Measurements from ENCODE around the gene PTPRD. TPM values are rescaled to one million over a fixed set of nuclear protein-coding genes. Genes with fewer than 3 reads are reported as not detected.

PTPRD gene
- total and polyA plus RNA-seq, 2 of the 4 experiments (the other 2 are of a cell fraction), result 0.07 to 0.18 TPM

DNA sequence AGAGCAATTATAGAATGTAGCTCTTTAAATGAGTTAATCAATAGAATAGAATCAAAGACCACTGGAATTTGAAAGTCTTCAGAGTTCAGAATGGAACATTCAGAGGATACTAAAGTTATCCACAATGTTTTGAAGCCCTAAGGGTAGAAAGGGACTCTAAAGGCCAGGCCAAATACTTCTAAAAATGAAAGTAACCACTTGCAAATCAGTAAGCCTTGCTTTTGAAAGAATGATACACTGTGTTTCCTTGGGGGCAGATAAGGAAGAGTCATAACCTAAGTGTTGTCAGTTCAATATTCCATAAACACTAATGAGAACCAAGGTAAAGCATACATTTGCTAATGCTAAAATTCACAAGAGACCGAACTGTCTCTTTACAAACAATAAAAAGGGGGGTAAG lies 813.5 kb downstream of the PTPRD start:
- Histone ChIP-seq H3K27me3 (ENCODE audit: control insufficient read depth, insufficient read depth, low read length) (no peaks in the 10 kb centered on the region), H3K4me2 (ENCODE audit: low read depth, low read length) (no peak overlapping the region), H2BK5ac (ENCODE audit: low read depth, low read length, poor library complexity, severe bottlenecking) (no peak overlapping the region), H3K9ac (ENCODE audit: low read depth, low read length) (no peak overlapping the region), H2AK5ac (ENCODE audit: low read depth, low read length) (no peak overlapping the region), H3K18ac (ENCODE audit: low read depth, low read length) (no peak overlapping the region), H3K27ac (ENCODE audit: insufficient read depth, low read length) (no peak overlapping the region), H3K4me1 (ENCODE audit: control insufficient read depth, insufficient read depth, low read length) (no peaks in the 10 kb centered on the region), H3K79me1 (ENCODE audit: low read depth in 1 of 2, low read length in 2 of 2) (no peaks in the 10 kb centered on the region), H3K23ac (ENCODE audit: low read depth, low read length) (no peak overlapping the region), H2BK120ac (ENCODE audit: low read depth, low read length) (no peak overlapping the region), H3K9me1 (ENCODE audit: insufficient read depth, low read length) (no peaks in the 10 kb centered on the region), H3K56ac (ENCODE audit: extremely low read depth, insufficient read depth, low read length) (no peak overlapping the region), H2AK9ac (replicated peaks; ENCODE audit: low read depth, low read length, poor library complexity) (no peak overlapping the region), H4K20me1 (ENCODE audit: insufficient read depth, low read length) (no peaks in the 10 kb centered on the region), H4K8ac (ENCODE audit: low read depth in 2 of 2, low read length in 2 of 2) (no peak overlapping the region), H3K4ac (ENCODE audit: low read depth, low read length) (no peak overlapping the region), H2BK20ac (ENCODE audit: low read depth, low read length) (no peak overlapping the region), H3K36me3 (ENCODE audit: control insufficient read depth, insufficient read depth, low read length) (no peaks in the 10 kb centered on the region), H4K91ac (ENCODE audit: insufficient read depth, low read depth, low read length) (no peak overlapping the region), H4K5ac (ENCODE audit: low read depth, low read length) (no peak overlapping the region), H2BK15ac (ENCODE audit: low read depth, low read length) (no peak overlapping the region), H3K9me3 (ENCODE audit: control insufficient read depth, insufficient read depth, low read length) (no peaks in the 10 kb centered on the region), H2AFZ (replicated peaks; ENCODE audit: low read length, poor library complexity) (no peak overlapping the region), H3K14ac (replicated peaks; ENCODE audit: low read depth, low read length) (no peak overlapping the region), H3K4me3 (ENCODE audit: insufficient read depth, low read depth, low read length) (no peak overlapping the region)
- CTCF ChIA-PET, result no interaction called here
- WGBS, 2 experiments (ENCODE audit: extremely low coverage in 2 of 2, insufficient read length in 1 of 2), result no CpG with 5 or more reads among the region's 1 CpG
- dilution Hi-C loops (cut with HindIII; ENCODE audit: low sequenced_read_pairs, unreplicated experiment), result no loop called here
- POLR2A ChIA-PET (ENCODE audit: unreplicated experiment), result no interaction called here
- no peak for ATAC-seq (ENCODE audit: low read depth)
- intact Hi-C loops (cut with micrococcal nuclease), result no loop called here
- no peak for DNase-seq
- TF ChIP-seq CHD1 (IDR thresholded peaks at IDR 0.05; ENCODE audit: low read depth, low read length), result no peak
- TF ChIP-seq, protein P1, sequence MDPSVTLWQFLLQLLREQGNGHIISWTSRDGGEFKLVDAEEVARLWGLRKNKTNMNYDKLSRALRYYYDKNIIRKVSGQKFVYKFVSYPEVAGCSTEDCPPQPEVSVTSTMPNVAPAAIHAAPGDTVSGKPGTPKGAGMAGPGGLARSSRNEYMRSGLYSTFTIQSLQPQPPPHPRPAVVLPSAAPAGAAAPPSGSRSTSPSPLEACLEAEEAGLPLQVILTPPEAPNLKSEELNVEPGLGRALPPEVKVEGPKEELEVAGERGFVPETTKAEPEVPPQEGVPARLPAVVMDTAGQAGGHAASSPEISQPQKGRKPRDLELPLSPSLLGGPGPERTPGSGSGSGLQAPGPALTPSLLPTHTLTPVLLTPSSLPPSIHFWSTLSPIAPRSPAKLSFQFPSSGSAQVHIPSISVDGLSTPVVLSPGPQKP (IDR thresholded peaks at IDR 0.05; ENCODE audit: borderline replicate concordance, low read depth, low read length), result no peak
- TF ChIP-seq FOS (IDR thresholded peaks at IDR 0.05; ENCODE audit: low read depth, low read length), result no peak
- no peak for TF ChIP-seq RFX5 (IDR thresholded peaks at IDR 0.05; ENCODE audit: low read depth, low read length)
- TF ChIP-seq MAZ (IDR thresholded peaks at IDR 0.05; ENCODE audit: borderline replicate concordance, low read depth, low read length), result no peak
- TF ChIP-seq RAD21 (IDR thresholded peaks at IDR 0.05; ENCODE audit: low read length), result no peak
- TF ChIP-seq MAFK (IDR thresholded peaks at IDR 0.05; ENCODE audit: low read depth, low read length), result no peak
- TF ChIP-seq NFE2L2 (IDR thresholded peaks at IDR 0.05; ENCODE audit: low read depth, low read length), result no peak
- no peak for TF ChIP-seq RCOR1 (IDR thresholded peaks at IDR 0.05; ENCODE audit: insufficient replicate concordance, low read length)
- no peak for TF ChIP-seq BHLHE40 (IDR thresholded peaks at IDR 0.05; ENCODE audit: low read depth, low read length)
- no peak for TF ChIP-seq POLR2A (IDR thresholded peaks at IDR 0.05; ENCODE audit: low read depth, low read length)
- TF ChIP-seq SMC3 (IDR thresholded peaks at IDR 0.05; ENCODE audit: low read depth, low read length), result no peak
- no peak for TF ChIP-seq MXI1 (IDR thresholded peaks at IDR 0.05; ENCODE audit: borderline replicate concordance, low read depth, low read length)
- no peak for TF ChIP-seq CTCF (conservative IDR thresholded peaks at IDR 0.05; ENCODE audit: low read depth, low read length)
- TF ChIP-seq, protein P2, sequence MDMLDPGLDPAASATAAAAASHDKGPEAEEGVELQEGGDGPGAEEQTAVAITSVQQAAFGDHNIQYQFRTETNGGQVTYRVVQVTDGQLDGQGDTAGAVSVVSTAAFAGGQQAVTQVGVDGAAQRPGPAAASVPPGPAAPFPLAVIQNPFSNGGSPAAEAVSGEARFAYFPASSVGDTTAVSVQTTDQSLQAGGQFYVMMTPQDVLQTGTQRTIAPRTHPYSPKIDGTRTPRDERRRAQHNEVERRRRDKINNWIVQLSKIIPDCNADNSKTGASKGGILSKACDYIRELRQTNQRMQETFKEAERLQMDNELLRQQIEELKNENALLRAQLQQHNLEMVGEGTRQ (IDR thresholded peaks at IDR 0.05; ENCODE audit: low read depth, low read length), result no peak
- no peak for TF ChIP-seq CEBPB (IDR thresholded peaks at IDR 0.05; ENCODE audit: low read depth, low read length)
- in situ Hi-C loops (cut with MboI; ENCODE audit: low sequenced_read_pairs), result no loop called here
- no TSS peak for BruUV-seq (replicated peaks)
